Measurements from ENCODE around the gene ZFP69. TPM values are rescaled to one million over a fixed set of nuclear protein-coding genes. Genes with fewer than 3 reads are reported as not detected.

The ZFP69 gene
- total and polyA plus RNA-seq, 2 of the 4 experiments (the other 2 are of a cell fraction): 1.2 to 1.6 TPM

- TF ChIP-seq RFX5 (IDR thresholded peaks at IDR 0.05; ENCODE audit: low read depth, low read length) (no peak), MAZ (IDR thresholded peaks at IDR 0.05; ENCODE audit: borderline replicate concordance, low read depth, low read length) (no peak), USF2 (IDR thresholded peaks at IDR 0.05; ENCODE audit: low read depth, low read length) (no peak), FOS (IDR thresholded peaks at IDR 0.05; ENCODE audit: low read depth, low read length) (no peak), POLR2A (IDR thresholded peaks at IDR 0.05; ENCODE audit: low read depth, low read length) (no peak), SMC3 (IDR thresholded peaks at IDR 0.05; ENCODE audit: low read depth, low read length) (no peak)
- TF ChIP-seq, protein P1, sequence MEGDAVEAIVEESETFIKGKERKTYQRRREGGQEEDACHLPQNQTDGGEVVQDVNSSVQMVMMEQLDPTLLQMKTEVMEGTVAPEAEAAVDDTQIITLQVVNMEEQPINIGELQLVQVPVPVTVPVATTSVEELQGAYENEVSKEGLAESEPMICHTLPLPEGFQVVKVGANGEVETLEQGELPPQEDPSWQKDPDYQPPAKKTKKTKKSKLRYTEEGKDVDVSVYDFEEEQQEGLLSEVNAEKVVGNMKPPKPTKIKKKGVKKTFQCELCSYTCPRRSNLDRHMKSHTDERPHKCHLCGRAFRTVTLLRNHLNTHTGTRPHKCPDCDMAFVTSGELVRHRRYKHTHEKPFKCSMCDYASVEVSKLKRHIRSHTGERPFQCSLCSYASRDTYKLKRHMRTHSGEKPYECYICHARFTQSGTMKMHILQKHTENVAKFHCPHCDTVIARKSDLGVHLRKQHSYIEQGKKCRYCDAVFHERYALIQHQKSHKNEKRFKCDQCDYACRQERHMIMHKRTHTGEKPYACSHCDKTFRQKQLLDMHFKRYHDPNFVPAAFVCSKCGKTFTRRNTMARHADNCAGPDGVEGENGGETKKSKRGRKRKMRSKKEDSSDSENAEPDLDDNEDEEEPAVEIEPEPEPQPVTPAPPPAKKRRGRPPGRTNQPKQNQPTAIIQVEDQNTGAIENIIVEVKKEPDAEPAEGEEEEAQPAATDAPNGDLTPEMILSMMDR (conservative IDR thresholded peaks at IDR 0.05; ENCODE audit: low read depth, low read length): no peak
- no peak overlapping the region for H3K4me3 ChIP-seq (ENCODE audit: insufficient read depth, low read depth, low read length)
- H3K14ac ChIP-seq (replicated peaks; ENCODE audit: low read depth, low read length): no peak overlapping the region
- POLR2A ChIA-PET (ENCODE audit: unreplicated experiment): no interaction called here
- no TSS peak for BruUV-seq (replicated peaks)
- H3K9me1 ChIP-seq (ENCODE audit: insufficient read depth, low read length): no peaks in the 10 kb centered on the region
- no peak for DNase-seq
- peaks cover 0 to 7% of the 10 kb centered on the region in 2 experiments; a peak in 3 of 4 replicates for H3K79me1 ChIP-seq (ENCODE audit: low read depth in 1 of 2, low read length in 2 of 2)
- H2BK120ac ChIP-seq (ENCODE audit: low read depth, low read length): no peak overlapping the region
- H3K23ac ChIP-seq (ENCODE audit: low read depth, low read length): no peak overlapping the region
- H4K91ac ChIP-seq (ENCODE audit: insufficient read depth, low read depth, low read length): no peak overlapping the region
- no peak overlapping the region for H3K4ac ChIP-seq (ENCODE audit: low read depth, low read length)
- no peaks in the 10 kb centered on the region for H3K4me1 ChIP-seq (ENCODE audit: control insufficient read depth, insufficient read depth, low read length)
- no peak overlapping the region for H3K4me2 ChIP-seq (ENCODE audit: low read depth, low read length)
- H2BK15ac ChIP-seq (ENCODE audit: low read depth, low read length): no peak overlapping the region
- H2AFZ ChIP-seq (replicated peaks; ENCODE audit: low read length, poor library complexity): no peak overlapping the region
- no peak overlapping the region for H2AK5ac ChIP-seq (ENCODE audit: low read depth, low read length)
- H2AK9ac ChIP-seq (replicated peaks; ENCODE audit: low read depth, low read length, poor library complexity): no peak overlapping the region
- no peak overlapping the region for H4K5ac ChIP-seq (ENCODE audit: low read depth, low read length)
- intact Hi-C loops (cut with micrococcal nuclease): loop anchor here (5.0 to 10.0 kb wide), 2 partner anchors 130 to 318 kb away; partner anchors contain the start of gene RIMS3
- no peak overlapping the region for H3K27ac ChIP-seq (ENCODE audit: insufficient read depth, low read length)
- no peaks in the 10 kb centered on the region for H3K9me3 ChIP-seq (ENCODE audit: control insufficient read depth, insufficient read depth, low read length)
- H2BK5ac ChIP-seq (ENCODE audit: low read depth, low read length, poor library complexity, severe bottlenecking): no peak overlapping the region
- no peaks in the 10 kb centered on the region for H3K27me3 ChIP-seq (ENCODE audit: control insufficient read depth, insufficient read depth, low read length)
- no peaks in the 10 kb centered on the region for H4K20me1 ChIP-seq (ENCODE audit: insufficient read depth, low read length)
- no peak overlapping the region for H3K9ac ChIP-seq (ENCODE audit: low read depth, low read length)
- no peak overlapping the region for H3K18ac ChIP-seq (ENCODE audit: low read depth, low read length)
- no peak overlapping the region for H2BK20ac ChIP-seq (ENCODE audit: low read depth, low read length)
- H3K36me3 ChIP-seq (ENCODE audit: control insufficient read depth, insufficient read depth, low read length): no peaks in the 10 kb centered on the region
- dilution Hi-C loops (cut with HindIII; ENCODE audit: low sequenced_read_pairs, unreplicated experiment): no loop called here
- no peak overlapping the region for H3K56ac ChIP-seq (ENCODE audit: extremely low read depth, insufficient read depth, low read length)
- H4K8ac ChIP-seq (ENCODE audit: low read depth in 2 of 2, low read length in 2 of 2): no peak overlapping the region
- in situ Hi-C loops (cut with MboI; ENCODE audit: low sequenced_read_pairs): no loop called here
- CTCF ChIA-PET: interaction anchor here (2.3 kb wide), 1 partner anchor 17 kb away, joined by 8 read pairs; no protein-coding TSS in a partner anchor
- ATAC-seq (ENCODE audit: low read depth): no peak
Measured at GRCh38 chr1:40534589-40534988, 57.5 kb downstream of the ZFP69 start.
